Progenitor cell of endocrine pancreas (in vitro differentiated cells): ENCODE results near the gene ADGRF1. TPM values are rescaled to one million over a fixed set of nuclear protein-coding genes. Genes with fewer than 3 reads are reported as not detected.

Experiments used
- DNase-seq: peaks from one replicate; pipeline ENCODE4 v3.0.0; 2021; ENCODE audit warnings: low spot score; ENCODE audit not compliant: unreplicated experiment
- H3K27ac Mint-ChIP-seq: 2 replicates; pipeline ENCODE4 v1.8.0; 2021; ENCODE audit warnings: mild to moderate bottlenecking, moderate library complexity, mixed read lengths
- H3K27me3 Mint-ChIP-seq: 2 replicates; pipeline ENCODE4 v1.8.0; 2021; ENCODE audit warnings: mixed read lengths
- H3K36me3 Mint-ChIP-seq: 2 replicates; pipeline ENCODE4 v1.8.0; 2022; ENCODE audit warnings: mixed read lengths; ENCODE audit not compliant: insufficient read depth
- H3K4me1 Mint-ChIP-seq: 2 replicates; pipeline ENCODE4 v1.8.0; 2021; ENCODE audit warnings: low read depth, mixed read lengths
- H3K4me3 Mint-ChIP-seq: 2 replicates; pipeline ENCODE4 v1.8.0; 2021; ENCODE audit warnings: low read depth, mild to moderate bottlenecking, moderate library complexity, mixed read lengths
- H3K9me3 Mint-ChIP-seq: 2 replicates; pipeline ENCODE4 v1.8.0; 2021; ENCODE audit warnings: low read depth, mixed read lengths
- total RNA-seq: library from RNA; stranded (reverse); gene quantifications from 2 replicates; pipeline ENCODE4 v1.2.1, GENCODE V29; 2021
- TF ChIP-seq, protein P1 (sequence below): fragments of 200-600 bp; sonication (generic); IDR thresholded peaks from one replicate; pipeline ENCODE4 v1.5.0; 2021; ENCODE audit warnings: antibody characterized with exemption, mild to moderate bottlenecking; ENCODE audit not compliant: unreplicated experiment

ADGRF1 gene
- total RNA-seq, 1 donor from 2014 or later, result 0.12 TPM

DNA sequence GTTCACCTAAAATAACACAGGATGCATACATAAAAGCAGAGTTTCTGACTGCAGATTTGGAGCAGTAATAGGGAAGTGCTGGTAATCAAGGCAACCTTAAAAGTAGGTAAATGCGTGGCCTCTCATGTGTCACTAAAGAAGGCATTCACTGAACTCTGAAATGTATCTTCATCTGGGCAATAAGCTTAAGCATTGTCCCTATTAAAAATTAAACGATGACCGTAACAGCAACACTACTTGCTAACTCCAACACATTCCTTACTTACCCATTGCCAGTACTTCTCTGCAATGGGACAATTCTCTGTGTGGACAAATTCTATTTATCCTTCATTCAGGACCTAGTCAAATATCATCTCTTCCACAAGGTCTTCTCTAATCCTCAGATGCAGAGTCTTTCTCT is 19.9 kb downstream of the ADGRF1 start:
- no peaks in the 10 kb centered on the region for H3K36me3 Mint-ChIP-seq
- H3K4me1 Mint-ChIP-seq, result peaks cover 6% of the 10 kb centered on the region
- DNase-seq, result no peak
- no peak overlapping the region for H3K27ac Mint-ChIP-seq
- no peaks in the 10 kb centered on the region for H3K9me3 Mint-ChIP-seq
- TF ChIP-seq, protein P1, sequence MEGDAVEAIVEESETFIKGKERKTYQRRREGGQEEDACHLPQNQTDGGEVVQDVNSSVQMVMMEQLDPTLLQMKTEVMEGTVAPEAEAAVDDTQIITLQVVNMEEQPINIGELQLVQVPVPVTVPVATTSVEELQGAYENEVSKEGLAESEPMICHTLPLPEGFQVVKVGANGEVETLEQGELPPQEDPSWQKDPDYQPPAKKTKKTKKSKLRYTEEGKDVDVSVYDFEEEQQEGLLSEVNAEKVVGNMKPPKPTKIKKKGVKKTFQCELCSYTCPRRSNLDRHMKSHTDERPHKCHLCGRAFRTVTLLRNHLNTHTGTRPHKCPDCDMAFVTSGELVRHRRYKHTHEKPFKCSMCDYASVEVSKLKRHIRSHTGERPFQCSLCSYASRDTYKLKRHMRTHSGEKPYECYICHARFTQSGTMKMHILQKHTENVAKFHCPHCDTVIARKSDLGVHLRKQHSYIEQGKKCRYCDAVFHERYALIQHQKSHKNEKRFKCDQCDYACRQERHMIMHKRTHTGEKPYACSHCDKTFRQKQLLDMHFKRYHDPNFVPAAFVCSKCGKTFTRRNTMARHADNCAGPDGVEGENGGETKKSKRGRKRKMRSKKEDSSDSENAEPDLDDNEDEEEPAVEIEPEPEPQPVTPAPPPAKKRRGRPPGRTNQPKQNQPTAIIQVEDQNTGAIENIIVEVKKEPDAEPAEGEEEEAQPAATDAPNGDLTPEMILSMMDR, result no peak
- H3K27me3 Mint-ChIP-seq, result no peaks in the 10 kb centered on the region
- H3K4me3 Mint-ChIP-seq, result no peak overlapping the region

DNA sequence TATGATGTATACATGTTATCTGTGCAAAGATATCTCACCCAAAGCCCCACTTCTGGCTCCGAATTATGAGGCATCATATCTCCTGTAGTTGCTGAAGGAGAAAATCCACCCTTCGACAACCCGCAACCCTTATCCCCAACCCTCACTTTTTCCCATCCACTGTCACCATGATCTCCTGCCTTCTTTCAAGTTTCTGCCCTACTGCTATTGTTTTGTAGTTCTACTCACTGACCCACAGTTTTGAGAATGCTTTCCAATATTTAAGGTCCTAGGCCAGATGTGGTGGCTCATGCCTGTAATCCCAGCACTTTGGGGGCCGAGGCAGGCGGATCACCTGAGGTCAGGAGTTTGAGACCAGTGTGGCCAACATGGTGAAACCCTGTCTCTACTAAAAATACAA is 22.2 kb downstream of the ADGRF1 start:
- Mint-ChIP-seq H3K4me3 (no peak overlapping the region), H3K27ac (peak overlapping the region; percentile 80), H3K4me1 (peaks cover 17% of the 10 kb centered on the region), H3K27me3 (no peaks in the 10 kb centered on the region), H3K36me3 (no peaks in the 10 kb centered on the region), H3K9me3 (no peaks in the 10 kb centered on the region)
- DNase-seq, result no peak
- TF ChIP-seq, protein P1, result no peak

DNA sequence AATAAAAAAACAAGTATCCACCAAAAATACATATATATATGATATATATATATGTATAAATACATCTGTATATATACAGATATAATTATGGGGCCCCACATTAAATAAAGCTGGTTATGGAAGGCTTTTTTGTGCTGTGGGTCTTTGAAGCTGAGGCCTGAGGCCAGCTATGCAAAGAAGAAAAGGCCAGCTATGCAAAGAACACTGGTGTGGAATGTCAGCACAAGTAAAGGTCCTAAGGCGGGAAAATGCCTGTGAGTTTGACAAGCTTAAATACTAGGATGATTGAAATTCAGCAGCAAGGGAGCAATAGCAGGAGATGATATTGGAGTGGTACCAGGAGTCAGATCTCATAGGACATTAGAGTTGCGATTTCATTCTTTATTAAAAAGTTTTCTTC is 25.2 kb downstream of the ADGRF1 start:
- Mint-ChIP-seq H3K9me3 (peaks cover 4% of the 10 kb centered on the region), H3K4me1 (peaks cover 17% of the 10 kb centered on the region), H3K27ac (no peak overlapping the region), H3K4me3 (no peak overlapping the region), H3K27me3 (no peaks in the 10 kb centered on the region), H3K36me3 (no peaks in the 10 kb centered on the region)
- no peak for DNase-seq
- TF ChIP-seq, protein P1, result no peak

DNA sequence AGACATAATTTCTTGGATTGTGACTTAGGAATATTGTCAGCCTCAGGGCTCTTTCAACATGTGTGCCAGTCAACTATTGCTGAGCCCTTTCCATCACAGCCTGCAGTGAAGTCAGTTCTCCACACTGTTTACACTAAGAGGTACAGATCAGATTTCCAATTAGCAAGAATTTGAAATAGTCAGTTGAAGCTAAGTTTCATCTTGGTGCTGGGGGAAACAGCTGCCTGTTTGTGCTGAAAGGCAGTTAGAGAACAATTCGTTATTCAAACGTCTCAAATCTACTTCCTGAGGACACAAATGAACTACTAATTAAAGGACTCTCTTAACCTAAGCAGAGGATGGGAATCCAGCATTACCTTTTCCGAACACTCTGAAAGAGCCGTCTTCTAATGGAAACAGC is 25.9 kb downstream of the ADGRF1 start:
- H3K27me3 Mint-ChIP-seq, result no peaks in the 10 kb centered on the region
- peak overlapping the region; percentile 69 for H3K27ac Mint-ChIP-seq
- H3K4me1 Mint-ChIP-seq, result peaks cover 23% of the 10 kb centered on the region
- TF ChIP-seq, protein P1, result no peak
- no peaks in the 10 kb centered on the region for H3K36me3 Mint-ChIP-seq
- peaks cover 4% of the 10 kb centered on the region for H3K9me3 Mint-ChIP-seq
- H3K4me3 Mint-ChIP-seq, result no peak overlapping the region
- no peak for DNase-seq

DNA sequence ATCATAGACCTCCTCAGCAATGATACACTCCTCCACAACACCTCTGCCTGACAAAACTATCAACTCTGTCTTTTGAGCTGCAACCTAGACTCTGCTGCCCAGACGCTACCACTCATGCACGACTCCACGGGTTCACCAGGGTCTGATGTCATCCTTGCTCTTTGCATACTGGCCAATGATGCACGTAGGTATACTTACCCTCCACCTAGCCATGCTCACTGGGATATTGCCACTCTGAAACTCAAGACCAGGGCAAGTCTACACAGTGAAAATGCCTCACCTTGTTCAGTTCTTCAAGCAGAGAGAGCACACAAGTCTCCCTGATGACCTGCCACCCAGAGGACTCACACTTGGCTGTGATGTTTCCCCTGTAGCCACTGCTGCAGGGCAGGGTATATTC is 27.7 kb downstream of the ADGRF1 start:
- Mint-ChIP-seq H3K27me3 (no peaks in the 10 kb centered on the region), H3K27ac (no peak overlapping the region), H3K4me3 (no peak overlapping the region), H3K4me1 (peaks cover 26% of the 10 kb centered on the region), H3K9me3 (peaks cover 5% of the 10 kb centered on the region), H3K36me3 (no peaks in the 10 kb centered on the region)
- TF ChIP-seq, protein P1, result no peak
- no peak for DNase-seq
